Stomach (tissue), 4 donors: ENCODE results near the gene DIS3L2.

Source experiments
- POLR2A ChIP-seq, 4 donors: fragments of 450-650 bp; IDR thresholded peaks; one replicate each; pipeline ENCODE4 v1.6.1; 2016; ENCODE audit warnings: antibody characterized with exemption in 4 of 4, control low read depth in 2 of 4, mild to moderate bottlenecking in 1 of 4, moderate library complexity in 1 of 4
- POLR2AphosphoS5 ChIP-seq, 3 donors: sonication (generic); formaldehyde crosslinking; IDR thresholded peaks; one replicate each; pipeline ENCODE4 v1.6.1; 2016; ENCODE audit warnings: antibody characterized with exemption in 3 of 3

DNA sequence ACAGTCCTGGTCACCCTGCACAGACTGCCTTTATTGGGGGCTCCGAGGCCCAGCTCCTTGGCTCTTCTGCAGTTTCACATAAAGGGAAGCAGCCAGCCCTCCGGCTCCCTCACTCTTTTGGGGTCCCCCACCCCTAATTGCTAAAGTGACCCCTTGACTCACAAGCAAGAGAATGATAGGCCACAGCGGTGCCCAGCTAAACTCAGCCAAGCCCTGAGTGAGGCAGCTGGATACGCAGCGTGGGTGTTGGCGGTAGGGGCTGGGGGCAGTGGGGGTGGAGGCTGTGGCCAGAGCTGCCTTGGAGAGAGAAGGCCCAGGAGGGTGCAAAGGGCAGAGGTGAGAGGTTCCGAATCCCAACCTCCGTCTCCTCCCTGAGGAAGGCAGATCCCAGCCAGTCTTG, 391.6 kb downstream of the DIS3L2 start:
- TF ChIP-seq POLR2A (IDR thresholded peaks at IDR 0.05) = no peak
- TF ChIP-seq POLR2AphosphoS5 (IDR thresholded peaks at IDR 0.05) = no peak
